SK-N-SH (cell line): Measurements from ENCODE around the gene TASOR2.

Experiments used
- EZH2phosphoT487 ChIP-seq: fragments of 200-600 bp; sonication (generic); IDR thresholded peaks from 2 replicates; pipeline ENCODE4 v1.6.1; 2017; ENCODE audit warnings: low read depth, mixed run types, mild to moderate bottlenecking, antibody characterized with exemption, moderate library complexity, borderline replicate concordance
- RFX5 ChIP-seq: IDR thresholded peaks from 2 replicates; pipeline ENCODE4 v1.6.1; 2012; ENCODE audit warnings: mild to moderate bottlenecking, improper control_type of control experiment, low read length
- RXRA ChIP-seq: IDR thresholded peaks from 2 replicates; pipeline ENCODE4 v1.4.0; 2012; ENCODE audit warnings: low read depth, mild to moderate bottlenecking, borderline replicate concordance
- TF ChIP-seq, protein P1 (sequence below): fragments of 150-350 bp; IDR thresholded peaks from 2 replicates; pipeline ENCODE4 v1.6.1; 2017; ENCODE audit warnings: antibody characterized with exemption, low read length, low read depth, borderline replicate concordance

DNA sequence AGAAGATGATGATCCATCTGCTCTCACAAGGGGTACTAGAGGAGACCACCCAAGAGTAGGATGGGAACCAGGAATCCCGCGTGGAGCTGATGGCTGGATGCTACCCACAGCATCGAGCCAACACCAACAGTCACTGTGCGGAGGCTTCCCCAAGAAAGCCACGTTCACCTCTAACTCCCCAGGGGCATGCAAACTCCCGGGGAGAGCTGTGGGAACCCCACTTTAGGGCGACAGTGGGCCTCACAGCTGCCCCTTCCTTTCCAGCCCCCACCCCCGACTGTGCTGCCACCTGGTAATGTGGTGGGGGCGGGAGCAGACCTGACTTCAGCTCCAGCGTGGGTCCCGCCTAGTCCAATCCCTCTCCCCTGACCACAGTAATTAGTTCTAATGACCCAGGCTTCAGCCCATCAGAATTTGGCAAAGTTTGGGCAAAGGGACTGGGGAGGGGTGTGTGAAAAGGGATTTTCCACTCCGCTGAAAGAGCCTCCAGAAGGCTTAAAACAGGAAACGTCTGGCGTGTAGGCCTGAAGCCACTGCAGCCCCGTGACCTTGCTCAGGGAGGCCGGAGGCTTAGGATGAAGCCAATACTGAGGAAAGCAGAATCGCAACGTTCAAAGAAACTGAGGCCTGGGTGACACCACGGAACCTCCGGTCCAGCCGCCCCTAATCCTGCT, 38.6 kb upstream of the TASOR2 start:
- TF ChIP-seq RFX5 = no peak
- no peak for TF ChIP-seq EZH2phosphoT487
- TF ChIP-seq RXRA = no peak
- TF ChIP-seq, protein P1, sequence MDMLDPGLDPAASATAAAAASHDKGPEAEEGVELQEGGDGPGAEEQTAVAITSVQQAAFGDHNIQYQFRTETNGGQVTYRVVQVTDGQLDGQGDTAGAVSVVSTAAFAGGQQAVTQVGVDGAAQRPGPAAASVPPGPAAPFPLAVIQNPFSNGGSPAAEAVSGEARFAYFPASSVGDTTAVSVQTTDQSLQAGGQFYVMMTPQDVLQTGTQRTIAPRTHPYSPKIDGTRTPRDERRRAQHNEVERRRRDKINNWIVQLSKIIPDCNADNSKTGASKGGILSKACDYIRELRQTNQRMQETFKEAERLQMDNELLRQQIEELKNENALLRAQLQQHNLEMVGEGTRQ = no peak
